GM23338 (cell line): Measurements from ENCODE around the gene CACNA1F.

Experiments
- CTCF ChIP-seq, 2 experiments: fragments of 200-600 bp in 1 of 2; sonication (generic) in 1 of 2; conservative IDR thresholded peaks; 2 replicates each; pipeline versions ENCODE4 v1.5.1 to v1.6.1; 2016 to 2017; ENCODE audit warnings: antibody characterized with exemption in 2 of 2, low read depth in 2 of 2, mild to moderate bottlenecking in 2 of 2, moderate library complexity in 1 of 2
- EZH2 ChIP-seq: fragments of 200-600 bp; sonication (generic); IDR thresholded peaks from one replicate; pipeline ENCODE4 v1.8.0; 2017; ENCODE audit warnings: antibody characterized with exemption, mild to moderate bottlenecking, low read depth; ENCODE audit not compliant: unreplicated experiment
- POLR2AphosphoS5 ChIP-seq: IDR thresholded peaks from 2 replicates; pipeline ENCODE4 v1.6.1; 2016; ENCODE audit warnings: antibody characterized with exemption, low read depth
- ZNF331 ChIP-seq: fragments of 250-450 bp; sonication (Bioruptor Pico); IDR thresholded peaks from 2 replicates; pipeline ENCODE4 v1.5.0; 2020; ENCODE audit warnings: low read depth, mild to moderate bottlenecking, moderate library complexity
- TF ChIP-seq, protein P1 (sequence below): IDR thresholded peaks from one replicate; pipeline ENCODE4 v1.6.1; 2018; ENCODE audit warnings: antibody characterized with exemption; ENCODE audit not compliant: unreplicated experiment

DNA sequence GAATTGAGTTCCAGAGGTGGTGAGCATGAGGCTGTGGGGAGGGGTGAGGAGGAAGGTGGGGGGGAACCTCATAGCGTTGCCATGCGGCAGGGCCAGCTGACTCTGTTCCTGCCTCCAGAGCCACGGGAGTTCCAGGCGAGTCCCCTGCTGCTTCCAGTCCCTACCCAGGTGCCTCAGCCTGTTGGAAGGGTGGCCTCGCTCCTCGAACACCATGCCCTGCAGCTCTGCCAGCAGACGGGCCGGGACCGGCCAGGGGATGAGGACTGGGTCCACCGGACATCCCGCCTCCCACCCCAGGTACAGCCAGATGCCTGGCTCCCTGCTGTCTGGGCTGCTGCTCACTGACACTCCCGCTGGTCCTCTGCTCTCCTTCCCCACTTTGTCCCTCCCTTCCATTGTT lies 10.0 kb upstream of the CACNA1F start:
- TF ChIP-seq CTCF (conservative IDR thresholded peaks at IDR 0.05; ENCODE audit: low read depth in 2 of 2): no peak
- TF ChIP-seq POLR2AphosphoS5: no peak
- TF ChIP-seq EZH2: no peak
- TF ChIP-seq, protein P1, sequence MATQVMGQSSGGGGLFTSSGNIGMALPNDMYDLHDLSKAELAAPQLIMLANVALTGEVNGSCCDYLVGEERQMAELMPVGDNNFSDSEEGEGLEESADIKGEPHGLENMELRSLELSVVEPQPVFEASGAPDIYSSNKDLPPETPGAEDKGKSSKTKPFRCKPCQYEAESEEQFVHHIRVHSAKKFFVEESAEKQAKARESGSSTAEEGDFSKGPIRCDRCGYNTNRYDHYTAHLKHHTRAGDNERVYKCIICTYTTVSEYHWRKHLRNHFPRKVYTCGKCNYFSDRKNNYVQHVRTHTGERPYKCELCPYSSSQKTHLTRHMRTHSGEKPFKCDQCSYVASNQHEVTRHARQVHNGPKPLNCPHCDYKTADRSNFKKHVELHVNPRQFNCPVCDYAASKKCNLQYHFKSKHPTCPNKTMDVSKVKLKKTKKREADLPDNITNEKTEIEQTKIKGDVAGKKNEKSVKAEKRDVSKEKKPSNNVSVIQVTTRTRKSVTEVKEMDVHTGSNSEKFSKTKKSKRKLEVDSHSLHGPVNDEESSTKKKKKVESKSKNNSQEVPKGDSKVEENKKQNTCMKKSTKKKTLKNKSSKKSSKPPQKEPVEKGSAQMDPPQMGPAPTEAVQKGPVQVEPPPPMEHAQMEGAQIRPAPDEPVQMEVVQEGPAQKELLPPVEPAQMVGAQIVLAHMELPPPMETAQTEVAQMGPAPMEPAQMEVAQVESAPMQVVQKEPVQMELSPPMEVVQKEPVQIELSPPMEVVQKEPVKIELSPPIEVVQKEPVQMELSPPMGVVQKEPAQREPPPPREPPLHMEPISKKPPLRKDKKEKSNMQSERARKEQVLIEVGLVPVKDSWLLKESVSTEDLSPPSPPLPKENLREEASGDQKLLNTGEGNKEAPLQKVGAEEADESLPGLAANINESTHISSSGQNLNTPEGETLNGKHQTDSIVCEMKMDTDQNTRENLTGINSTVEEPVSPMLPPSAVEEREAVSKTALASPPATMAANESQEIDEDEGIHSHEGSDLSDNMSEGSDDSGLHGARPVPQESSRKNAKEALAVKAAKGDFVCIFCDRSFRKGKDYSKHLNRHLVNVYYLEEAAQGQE: no peak
- TF ChIP-seq ZNF331 (CRISPR knock-in tag): no peak
